Stimulated activated CD8-positive, alpha-beta memory T cell treated with anti-CD3 and anti-CD28 coated beads, Interleukin-15, amount 100 ng/mL, for 4 hours (primary cell): ENCODE data around the gene ISCU.
"Not testable (repeated sequence)": the region's sequence is repeated elsewhere in the genome, so short reads cannot be mapped to it uniquely, and the experiment has no call there.

Source experiments
- DNase-seq, 2 donors: peaks; one replicate each; pipeline ENCODE4 v3.0.0-alpha.2; 2020; ENCODE audit warnings: low read depth in 2 of 2

ISCU gene

DNA sequence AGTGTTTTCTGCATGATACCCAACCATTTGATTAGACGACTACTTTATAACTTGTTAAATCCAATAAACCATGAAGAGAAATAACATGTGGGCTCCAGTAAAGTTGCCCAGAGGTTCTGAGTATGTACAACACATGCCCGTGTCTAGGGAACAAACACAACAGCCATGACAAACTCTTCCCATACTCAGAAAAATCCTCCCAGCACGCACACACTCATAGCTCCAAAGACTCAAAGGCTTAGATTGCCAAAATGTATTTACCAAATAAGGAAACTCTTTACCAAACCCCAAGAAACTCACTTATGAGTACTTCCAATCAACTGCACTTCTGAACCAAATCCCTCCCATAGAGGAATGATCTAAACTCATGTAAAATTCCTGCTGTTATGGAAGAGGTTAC lies 18.7 kb upstream of the ISCU start:
- no peak for DNase-seq

DNA sequence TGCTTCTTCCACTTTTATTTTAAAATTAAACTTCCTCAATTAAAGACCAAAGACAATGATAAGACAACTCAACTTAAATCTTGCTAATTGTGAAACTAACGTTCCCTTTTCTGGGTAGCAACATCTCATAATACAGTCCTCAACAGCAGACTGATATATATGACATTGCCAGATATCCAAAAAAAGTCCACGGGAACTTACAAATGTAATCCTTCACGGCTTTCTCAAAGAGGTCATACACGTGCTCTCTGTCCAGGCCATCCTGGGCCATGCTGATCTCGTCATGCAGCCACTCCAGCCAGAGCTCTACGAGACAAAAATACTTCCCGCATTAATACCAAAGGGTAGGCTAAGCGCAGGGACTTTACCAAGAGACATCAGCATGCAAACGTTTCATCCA lies 14.7 kb upstream of the ISCU start:
- no peak for DNase-seq

DNA sequence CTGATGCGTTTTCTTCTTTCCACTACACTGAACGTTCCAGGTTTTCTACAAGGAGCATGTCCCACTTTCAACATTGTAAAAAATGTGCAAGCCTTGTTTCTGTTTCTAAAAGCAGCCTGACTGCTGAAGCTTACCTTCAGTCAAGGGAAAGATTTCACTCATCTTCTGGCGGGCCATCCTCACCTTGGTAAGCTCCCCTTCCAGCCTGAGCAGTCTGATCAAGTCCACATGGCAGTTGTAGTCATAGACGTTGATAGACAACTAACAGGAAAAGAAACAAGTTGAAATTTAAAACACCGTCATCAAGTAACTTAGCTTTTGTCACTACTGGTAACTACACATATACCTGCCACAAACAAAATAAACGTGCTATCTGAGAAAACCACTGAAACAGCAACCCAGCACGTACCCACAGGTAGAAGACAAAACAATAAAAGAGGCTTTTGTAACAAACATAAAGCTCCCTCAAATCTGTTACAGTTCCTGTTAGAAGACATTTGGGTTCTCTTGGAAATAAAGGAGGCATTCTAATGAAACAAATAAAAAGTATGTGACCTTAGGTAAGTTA lies 13.4 kb upstream of the ISCU start:
- DNase-seq, result no peak

DNA sequence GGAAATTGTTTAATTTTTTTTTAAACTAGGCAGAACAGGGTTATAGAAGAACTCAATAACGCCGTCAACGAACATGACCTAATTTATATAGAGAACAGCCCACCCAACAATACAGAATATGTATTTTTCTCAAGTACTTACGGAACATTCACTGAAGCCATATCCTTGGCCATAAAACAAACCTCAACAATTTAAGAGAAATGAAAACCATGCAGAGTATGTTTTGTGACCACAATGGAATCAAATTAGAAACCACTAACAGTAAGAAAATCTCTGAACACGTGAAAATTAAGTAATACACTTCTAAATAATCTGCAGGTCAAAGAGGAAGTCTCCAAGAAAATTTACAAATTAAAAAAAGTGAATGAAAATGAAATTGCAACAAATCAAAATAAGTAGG lies 10.9 kb upstream of the ISCU start:
- DNase-seq, result no peak

DNA sequence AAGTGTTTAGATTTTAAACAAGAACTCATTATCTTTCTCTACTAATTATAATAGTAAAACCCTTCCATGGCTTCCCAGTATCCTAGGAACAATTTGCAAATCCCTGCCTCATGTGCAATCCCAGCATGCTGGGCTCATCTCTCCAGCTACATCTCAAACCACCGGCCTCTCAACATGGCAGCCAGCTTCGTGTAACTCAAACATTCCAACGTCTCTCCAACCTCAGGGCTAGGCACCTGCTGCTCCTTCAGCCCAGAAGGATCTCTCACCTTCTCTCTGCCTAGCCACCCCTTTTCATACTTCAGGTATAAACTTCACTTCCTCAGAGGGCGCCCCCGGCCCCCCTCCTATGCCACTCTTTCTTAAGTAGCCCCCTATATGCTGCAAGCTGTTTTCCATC lies 8.6 kb upstream of the ISCU start:
- no peak for DNase-seq

DNA sequence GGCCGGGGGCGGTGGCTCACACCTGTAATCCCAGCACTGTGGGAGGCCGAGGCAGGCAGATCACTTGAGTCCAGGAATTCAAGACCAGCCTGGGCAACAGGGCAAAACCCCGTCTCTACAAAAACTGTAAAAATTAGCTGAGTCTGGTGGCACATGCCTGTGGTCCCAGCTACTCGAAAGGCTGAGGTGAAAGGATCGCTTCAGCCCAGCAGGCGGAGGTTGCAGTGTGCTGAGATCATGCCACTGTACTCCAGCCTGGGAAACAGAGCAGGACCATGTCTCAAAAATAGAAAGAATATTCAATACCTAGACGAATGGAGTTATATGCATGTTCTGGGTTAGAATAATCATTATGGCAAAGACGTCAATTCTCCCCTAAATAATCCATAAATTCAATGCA lies 7.0 kb upstream of the ISCU start:
- DNase-seq, result not testable (repeated sequence)

DNA sequence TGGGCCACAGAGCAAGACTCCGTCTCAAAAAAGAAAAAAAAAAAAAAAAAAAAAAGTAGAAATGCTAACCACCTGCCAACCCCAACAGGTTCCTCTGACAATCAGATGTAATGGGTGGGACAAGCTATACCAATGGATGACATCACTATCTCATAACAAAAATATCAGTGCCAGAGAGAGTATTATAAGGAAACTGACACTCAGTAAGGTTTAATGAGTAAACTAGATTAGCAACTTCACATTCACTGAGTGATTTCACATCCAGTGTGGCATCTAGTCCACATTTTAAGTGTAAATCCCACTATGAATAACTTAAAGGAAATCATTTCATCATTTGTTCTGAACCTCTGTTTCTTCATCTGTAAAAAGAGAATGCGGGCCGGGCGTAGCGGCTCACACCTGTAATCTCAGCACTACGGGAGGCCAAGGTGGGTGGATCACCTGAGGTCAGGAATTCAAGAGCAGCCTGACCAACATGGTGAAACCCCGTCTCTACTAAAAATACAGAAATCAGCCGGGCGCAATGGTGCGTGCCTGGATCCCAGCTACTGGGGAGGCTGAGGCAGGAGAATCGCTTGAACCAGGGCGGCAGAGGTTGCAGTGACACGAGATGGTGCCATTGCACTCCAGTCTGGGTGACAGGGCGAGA lies 3.3 kb upstream of the ISCU start:
- DNase-seq, result no peak

DNA sequence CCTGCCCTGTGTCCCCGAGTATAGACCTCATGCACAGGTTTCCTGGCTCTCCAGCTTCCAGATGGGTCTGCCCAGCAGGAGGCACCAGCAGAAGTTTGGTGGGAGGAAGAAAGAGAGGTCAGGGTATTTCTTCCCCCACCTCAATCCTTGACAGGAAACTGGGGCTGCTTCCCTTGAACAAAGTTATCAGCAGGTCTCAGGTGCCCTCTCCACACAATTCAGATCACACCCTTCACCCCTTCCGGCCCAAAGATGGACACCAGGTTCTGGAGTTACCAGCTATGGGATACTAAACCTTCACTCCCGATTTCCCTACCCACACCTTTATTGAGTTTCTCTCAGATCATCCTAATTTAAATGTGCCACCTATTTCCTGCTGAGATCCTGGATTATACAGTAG lies 2.6 kb upstream of the ISCU start:
- DNase-seq, result no peak

DNA sequence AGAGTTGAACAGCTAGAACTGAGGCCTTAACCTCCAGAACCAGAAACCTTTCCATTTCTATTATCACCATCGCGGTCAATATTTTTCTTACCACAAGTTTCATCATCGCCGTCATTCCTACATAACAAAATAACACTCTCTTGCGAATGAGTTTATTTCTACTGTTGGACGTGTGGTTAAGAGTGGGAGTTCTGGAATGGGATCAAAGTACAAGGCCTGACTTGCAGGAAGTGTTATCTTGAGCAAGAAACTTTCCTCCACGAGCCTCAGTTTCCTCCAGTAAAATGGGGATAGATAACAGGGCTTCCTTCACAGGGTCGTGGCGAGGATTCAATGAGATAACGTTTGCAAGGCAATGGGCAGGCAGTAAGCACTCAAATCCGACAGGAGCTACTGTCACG lies 2.1 kb upstream of the ISCU start:
- DNase-seq, result no peak

DNA sequence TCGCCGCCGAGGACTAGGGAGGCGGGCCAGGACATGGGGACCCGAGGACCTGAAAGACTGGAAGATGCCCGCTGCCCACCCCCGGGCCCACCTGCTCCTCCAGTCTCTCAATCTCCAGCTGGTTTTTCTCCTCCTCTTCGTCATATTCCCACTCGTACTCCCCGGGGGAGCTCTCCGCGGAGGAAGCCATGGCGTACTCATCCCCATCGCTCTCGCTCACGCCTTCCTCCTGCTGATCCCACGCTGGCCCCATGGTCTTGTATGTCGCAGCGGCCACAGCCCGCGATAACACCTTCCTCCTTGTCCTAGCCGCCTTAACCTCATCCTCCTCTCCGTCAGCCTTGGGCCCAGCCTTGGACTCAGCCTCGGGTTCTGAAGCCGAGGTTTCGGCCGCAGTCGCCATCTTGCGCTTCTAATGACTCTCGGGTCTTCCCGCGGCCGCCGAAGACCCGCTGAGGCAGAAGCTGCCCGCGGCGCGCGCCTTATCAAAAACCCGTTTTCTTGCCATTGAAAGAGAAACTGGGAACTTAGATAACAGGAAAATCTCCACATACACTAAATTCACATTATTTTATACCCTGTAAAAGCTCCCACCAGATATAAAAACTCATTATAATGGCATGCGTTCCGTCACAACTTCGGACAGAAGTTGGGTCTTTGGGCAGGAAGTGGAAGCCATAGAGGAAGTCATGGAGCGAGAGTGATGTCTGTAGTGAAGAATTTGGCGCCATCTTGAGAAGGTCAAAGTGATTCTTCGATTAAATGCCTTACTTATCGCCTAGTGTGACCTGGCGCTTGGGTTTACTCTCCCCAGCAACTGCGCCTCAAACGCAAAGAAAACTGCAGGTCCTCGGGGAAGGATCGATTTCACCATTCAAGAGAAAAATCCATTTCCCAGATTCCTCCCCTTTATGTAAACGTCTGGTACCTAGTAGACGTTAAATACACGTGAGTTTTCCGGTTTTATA lies 1.4 kb upstream of the ISCU start, which contains the start of gene SART3:
SART3 (minus strand) TSS at position 422 of the 968 bp plus-strand sequence; CDS start at position 403, 19 bp downstream.
- peak; percentile 59 to 69 for DNase-seq

DNA sequence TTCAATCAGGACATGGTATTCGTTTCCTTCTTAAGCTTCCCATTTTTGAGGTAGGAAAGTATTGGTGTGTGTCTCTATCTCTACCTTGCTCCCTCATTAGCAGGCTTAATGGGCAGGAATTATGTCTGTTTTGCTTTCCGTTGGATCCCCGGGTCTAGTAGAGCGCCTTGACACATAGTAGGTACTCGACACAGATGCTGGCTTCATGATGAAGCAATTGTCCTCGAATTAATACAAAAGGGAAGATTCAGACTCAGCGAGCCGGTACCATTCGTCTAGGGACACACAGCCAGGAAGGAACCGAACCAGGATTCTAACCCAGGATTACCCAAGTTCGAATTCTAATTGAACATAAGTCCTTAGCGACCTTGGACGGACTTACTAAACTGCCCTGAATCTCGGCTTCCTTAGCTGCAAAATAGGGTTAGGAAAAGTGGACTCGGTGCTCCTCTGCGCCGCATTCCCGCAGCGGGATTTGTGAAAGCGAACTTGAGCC lies 496 bp upstream of the ISCU start:
- DNase-seq, result no peak

DNA sequence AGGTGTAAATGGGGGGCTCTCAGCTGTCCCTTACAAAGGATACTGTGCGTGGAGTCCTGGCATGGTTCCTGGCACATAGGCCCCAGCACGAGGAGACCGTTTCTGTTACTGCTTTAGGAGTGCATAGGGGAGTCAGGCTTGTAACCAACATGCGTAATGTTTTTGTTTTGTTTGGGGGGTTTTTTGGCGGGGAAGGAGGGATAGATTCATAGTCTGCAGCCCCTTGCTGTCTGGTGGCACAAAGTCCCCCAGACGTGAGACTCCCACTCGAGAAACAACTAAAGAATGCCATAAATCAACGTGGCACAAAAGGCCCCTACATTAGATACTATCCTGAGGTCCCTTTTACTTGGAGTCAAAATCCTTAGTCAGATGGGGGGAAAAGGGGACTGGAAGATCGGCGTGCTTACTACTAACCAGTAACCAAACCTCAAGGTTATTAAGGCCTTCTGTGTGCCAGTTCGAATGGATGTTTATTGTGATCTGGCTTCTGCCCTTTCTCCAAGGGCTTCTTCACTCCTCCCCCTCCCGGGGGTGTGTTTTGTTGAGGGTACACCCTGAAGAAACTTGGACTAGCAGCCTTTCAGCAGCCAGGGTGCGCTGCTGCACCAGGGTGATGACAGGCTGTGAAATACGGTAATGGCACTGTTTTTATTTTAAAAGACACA lies 874 bp downstream of the ISCU start:
- DNase-seq, result peak; percentile 64 to 77

DNA sequence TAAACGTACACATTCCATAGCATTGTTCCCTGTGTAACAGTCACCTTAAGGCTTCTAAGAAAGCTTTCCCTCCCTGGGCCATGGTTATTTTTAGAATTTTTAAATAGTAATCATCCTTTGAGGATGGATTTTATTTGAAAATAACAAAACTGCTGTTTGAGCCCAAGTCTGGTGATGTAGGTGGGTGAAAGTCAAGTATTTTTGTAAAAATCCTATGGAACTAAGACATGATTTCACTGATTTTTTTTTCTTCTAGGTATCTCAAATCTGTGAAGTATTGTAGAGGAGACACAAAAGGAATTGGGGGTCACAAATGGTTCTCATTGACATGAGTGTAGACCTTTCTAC lies 1.4 kb downstream of the ISCU start:
- DNase-seq, result no peak

DNA sequence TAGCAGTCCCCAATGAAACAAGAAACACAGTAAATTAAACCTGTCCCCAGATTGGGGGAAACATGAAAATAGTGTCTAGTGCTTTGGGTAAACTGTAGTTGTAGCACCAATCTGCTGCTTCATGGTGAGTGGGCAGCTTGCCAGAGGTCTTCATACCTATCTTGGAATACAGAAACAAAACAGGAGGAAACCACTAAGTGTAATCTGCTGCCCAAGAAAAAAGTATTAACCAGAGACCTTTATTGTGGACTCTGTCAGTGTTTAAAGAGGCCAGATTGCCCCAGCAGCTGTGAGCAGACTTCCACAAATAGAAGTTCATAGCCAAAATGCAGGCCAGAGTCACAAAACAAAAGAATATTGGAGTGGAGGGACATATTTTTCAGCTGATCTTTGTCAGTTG lies 2.3 kb downstream of the ISCU start:
- DNase-seq, result no peak

DNA sequence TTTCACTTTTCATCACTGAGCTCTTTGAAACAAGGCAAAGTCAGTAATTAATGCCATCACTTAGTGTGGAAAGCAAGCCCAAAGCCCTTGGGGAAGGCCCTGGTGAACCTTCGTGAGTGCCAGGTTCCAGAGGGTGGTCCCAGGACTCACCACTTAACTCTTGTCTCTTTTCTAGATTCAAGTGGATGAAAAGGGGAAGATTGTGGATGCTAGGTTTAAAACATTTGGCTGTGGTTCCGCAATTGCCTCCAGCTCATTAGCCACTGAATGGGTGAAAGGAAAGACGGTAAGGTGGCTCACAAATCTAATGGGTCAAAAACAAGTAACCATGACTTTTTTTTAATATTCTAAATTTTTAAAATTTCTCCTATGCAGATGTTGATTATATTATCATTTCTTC lies 2.8 kb downstream of the ISCU start:
- no peak for DNase-seq

DNA sequence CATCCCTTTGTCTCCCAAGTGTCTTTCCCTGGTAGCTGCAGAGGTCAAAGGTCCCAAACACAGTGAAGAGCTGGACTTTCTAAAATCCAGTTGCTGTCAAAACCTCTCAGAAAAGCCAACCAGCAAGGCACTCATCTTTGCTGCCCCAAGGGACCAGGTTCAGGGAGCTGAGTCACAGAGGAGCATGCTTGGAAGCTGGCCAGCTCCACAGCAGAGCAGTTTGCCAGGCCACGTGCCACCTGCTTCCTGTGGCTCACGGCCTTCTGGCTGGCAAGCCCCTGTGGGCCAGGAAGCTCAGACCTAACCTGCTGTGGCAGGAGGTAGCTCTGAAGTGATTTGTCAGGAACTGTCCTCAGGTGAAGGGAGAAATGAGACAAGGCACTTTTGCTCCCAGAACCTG lies 3.6 kb downstream of the ISCU start:
- peak; percentile 53 to 56 for DNase-seq

DNA sequence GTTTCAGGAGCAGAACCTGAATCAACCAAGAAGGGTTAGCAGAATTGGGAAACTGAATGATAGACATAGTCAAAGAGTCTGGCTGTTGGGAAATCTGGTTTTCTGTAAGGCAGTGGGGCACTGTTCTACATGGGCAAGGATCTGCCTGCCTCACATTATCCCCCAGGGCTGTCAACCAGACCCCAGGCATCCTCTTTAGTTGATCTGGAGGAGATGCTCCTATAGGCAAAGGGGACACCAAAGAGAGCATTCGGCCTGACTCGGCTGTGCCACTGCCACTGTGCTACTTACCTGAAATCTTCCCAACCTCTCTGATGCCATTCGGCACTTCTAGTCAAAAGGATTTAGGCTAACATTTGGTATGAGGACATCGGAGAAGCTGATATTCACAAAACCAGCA lies 4.1 kb downstream of the ISCU start:
- no peak for DNase-seq

DNA sequence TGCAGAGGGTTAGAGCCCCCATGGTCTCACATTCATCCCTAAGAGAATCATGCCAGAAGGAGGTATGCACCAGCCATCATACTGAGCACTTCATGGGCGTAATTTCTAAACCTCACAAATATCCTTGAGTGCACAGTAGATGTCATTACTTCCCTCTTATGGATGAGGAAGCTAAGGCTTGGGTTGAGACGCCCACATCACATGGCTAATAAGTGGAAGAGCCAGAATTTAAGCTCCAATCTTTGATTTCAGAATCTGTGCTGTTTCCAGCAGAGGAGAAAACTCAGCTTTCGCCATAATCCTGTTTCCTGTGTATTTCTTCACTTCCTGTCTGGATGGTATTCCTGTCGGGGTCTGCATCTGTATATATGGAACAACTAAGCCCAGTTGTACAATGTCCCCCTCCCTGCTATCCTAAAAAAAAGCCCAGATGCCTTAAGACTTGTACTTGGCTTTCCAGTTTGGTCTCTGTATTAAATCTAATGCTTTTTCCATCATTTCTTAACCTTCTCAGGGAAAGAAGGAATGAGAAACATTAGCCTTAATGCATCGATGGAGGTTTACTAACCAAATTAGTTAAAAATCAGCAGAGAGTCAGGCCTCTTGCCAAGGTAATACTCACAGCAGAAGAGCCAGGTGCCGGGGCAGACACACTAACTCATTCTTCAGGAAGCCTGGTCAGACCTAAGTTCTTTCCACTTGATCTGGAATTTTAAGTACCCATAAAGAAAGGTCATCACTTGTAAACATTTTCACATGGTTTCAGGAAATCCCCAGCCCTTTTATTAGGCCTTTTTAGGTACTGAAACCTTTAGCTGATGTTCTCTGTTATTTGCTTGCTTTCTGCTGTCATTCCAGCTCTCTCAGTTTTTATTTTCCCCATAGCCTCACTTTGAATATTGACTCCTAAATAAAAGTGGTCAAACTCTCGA lies 5.3 kb downstream of the ISCU start:
- DNase-seq, result no peak

DNA sequence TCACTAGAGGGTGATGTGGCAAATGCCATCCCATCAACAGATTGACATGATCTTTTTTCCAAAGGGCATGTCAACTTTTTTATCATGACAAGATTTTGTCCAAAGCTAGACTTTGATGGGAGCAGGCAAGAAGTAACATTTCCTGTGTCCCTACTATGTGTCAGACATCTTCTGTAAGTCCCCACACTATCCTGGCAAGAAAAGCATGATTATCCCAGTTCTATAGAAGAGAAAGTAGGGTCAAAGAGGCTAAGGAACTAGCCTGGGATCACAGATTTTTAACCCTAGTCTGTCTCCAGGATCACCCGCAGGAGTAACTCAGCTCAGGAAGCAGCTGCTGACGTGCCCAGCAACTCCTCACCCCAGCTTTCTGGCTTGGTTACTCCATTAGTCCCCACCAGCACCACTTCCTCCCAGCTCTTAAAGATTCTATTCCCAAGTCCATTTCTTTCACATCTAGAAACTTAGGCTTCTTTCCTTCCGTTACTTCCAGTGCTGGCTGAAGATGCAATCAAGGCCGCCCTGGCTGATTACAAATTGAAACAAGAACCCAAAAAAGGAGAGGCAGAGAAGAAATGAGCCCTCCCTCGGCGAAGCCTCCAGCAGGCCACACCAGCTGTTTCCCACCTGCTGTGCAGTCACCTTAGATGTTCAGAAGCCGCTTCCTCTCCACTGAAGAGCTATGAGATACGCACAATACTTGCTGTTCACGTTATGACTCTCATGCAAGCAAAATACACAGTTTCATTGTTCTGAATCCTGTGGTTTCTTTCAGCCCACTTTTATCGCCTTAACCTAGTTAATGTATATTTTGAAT lies 6.2 kb downstream of the ISCU start:
- DNase-seq, result no peak
